ENCODE measurements around the gene ZNF653. TPM values are rescaled to one million over a fixed set of nuclear protein-coding genes. Genes with fewer than 3 reads are reported as not detected.

ZNF653 gene
- total and polyA plus RNA-seq, 2 donors (not counting 1 experiment from before 2014, with no cell fraction given) = 24.2 to 26.2 TPM

- H3K4me3 Mint-ChIP-seq = no peak overlapping the region
- Histone ChIP-seq H3K79me2 (ENCODE audit: control insufficient read depth, insufficient read depth, low read length) (no peaks in the 10 kb centered on the region), H3K36me3 (replicated peaks in 1 of 2; ENCODE audit: control extremely low read depth in 1 of 2, control insufficient read depth in 1 of 2, extremely low read depth in 1 of 2, insufficient read depth in 2 of 2, low read length in 1 of 2) (peaks cover 0 to 22% of the 10 kb centered on the region in 2 experiments), H3K27me3 (replicated peaks in 1 of 4; ENCODE audit: control extremely low read depth in 1 of 4, control insufficient read depth in 3 of 4, insufficient read depth in 4 of 4, low read length in 3 of 4) (no peaks in the 10 kb centered on the region), H3K9me3 (ENCODE audit: control extremely low read depth in 1 of 3, control insufficient read depth in 2 of 3, insufficient read depth in 1 of 3, low read length in 2 of 3) (no peaks in the 10 kb centered on the region), H3K27ac (ENCODE audit: low read length in 2 of 2) (no peak overlapping the region), H4K20me1 (ENCODE audit: control insufficient read depth, insufficient read depth, low read length, poor library complexity, severe bottlenecking) (no peaks in the 10 kb centered on the region), H2AFZ (ENCODE audit: insufficient read depth, low read depth, low read length, poor library complexity, severe bottlenecking) (no peak overlapping the region), H3K9ac (ENCODE audit: low read length) (no peak overlapping the region), H3K4me3 (ENCODE audit: control extremely low read depth in 1 of 5, extremely low read depth in 1 of 5, insufficient read depth in 1 of 5, low read depth in 2 of 5, low read length in 4 of 5) (no peak overlapping the region), H3K4me2 (replicated peaks; ENCODE audit: low read depth, low read length, poor library complexity, severe bottlenecking) (no peak overlapping the region), H3K4me1 (ENCODE audit: control insufficient read depth in 2 of 2, insufficient read depth in 2 of 2, low read length in 2 of 2) (no peaks in the 10 kb centered on the region)
- WGBS (ENCODE audit: insufficient coverage) = 96% methylated on average over 22 of the region's 22 CpGs
- ChIA-PET CTCF (interaction anchor here (0.5 to 0.6 kb wide), 2 partner anchors 70 to 117 kb away, joined by 5 to 6 read pairs; no protein-coding TSS in a partner anchor), POLR2A (no interaction called here)
- ATAC-seq (ENCODE audit: low read depth) = no peak
- no peaks in the 10 kb centered on the region for H3K9me3 Mint-ChIP-seq (ENCODE audit: insufficient read depth)
- H3K4me1 Mint-ChIP-seq = no peaks in the 10 kb centered on the region
- no peak overlapping the region for H3K27ac Mint-ChIP-seq
- no peak for DNase-seq
- H3K27me3 Mint-ChIP-seq = no peaks in the 10 kb centered on the region
- no peak for TF ChIP-seq EZH2 (IDR thresholded peaks at IDR 0.05; ENCODE audit: borderline replicate concordance, insufficient read depth, low read depth, low read length, poor library complexity, severe bottlenecking)
- TF ChIP-seq, protein P1, sequence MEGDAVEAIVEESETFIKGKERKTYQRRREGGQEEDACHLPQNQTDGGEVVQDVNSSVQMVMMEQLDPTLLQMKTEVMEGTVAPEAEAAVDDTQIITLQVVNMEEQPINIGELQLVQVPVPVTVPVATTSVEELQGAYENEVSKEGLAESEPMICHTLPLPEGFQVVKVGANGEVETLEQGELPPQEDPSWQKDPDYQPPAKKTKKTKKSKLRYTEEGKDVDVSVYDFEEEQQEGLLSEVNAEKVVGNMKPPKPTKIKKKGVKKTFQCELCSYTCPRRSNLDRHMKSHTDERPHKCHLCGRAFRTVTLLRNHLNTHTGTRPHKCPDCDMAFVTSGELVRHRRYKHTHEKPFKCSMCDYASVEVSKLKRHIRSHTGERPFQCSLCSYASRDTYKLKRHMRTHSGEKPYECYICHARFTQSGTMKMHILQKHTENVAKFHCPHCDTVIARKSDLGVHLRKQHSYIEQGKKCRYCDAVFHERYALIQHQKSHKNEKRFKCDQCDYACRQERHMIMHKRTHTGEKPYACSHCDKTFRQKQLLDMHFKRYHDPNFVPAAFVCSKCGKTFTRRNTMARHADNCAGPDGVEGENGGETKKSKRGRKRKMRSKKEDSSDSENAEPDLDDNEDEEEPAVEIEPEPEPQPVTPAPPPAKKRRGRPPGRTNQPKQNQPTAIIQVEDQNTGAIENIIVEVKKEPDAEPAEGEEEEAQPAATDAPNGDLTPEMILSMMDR (IDR thresholded peaks at IDR 0.05) = no peak
- intact Hi-C loops (cut with micrococcal nuclease) = loop anchor here (1.0 to 2.0 kb wide), 2 partner anchors 65 to 91 kb away; no protein-coding TSS in a partner anchor
These were observed 9.8 kb downstream of the ZNF653 start for GRCh38 chr19:11495885-11496284.

GRCh38 chr19:11495481-11495880, 10.2 kb downstream of the ZNF653 start:
- ChIA-PET CTCF (no interaction called here), POLR2A (no interaction called here)
- H3K27ac Mint-ChIP-seq = no peak overlapping the region
- no peaks in the 10 kb centered on the region for H3K9me3 ChIP-seq (ENCODE audit: control extremely low read depth in 1 of 3, control insufficient read depth in 2 of 3, insufficient read depth in 1 of 3, low read length in 2 of 3)
- no peak overlapping the region for H3K27ac ChIP-seq (ENCODE audit: low read length in 2 of 2)
- ATAC-seq (ENCODE audit: low read depth) (no peak), DNase-seq (no peak)
- TF ChIP-seq, protein P1 (IDR thresholded peaks at IDR 0.05) = no peak
- no peak for TF ChIP-seq EZH2 (IDR thresholded peaks at IDR 0.05; ENCODE audit: borderline replicate concordance, insufficient read depth, low read depth, low read length, poor library complexity, severe bottlenecking)
- no peak overlapping the region for H2AFZ ChIP-seq (ENCODE audit: insufficient read depth, low read depth, low read length, poor library complexity, severe bottlenecking)
- no peaks in the 10 kb centered on the region for H3K9me3 Mint-ChIP-seq (ENCODE audit: insufficient read depth)
- H3K9ac ChIP-seq (ENCODE audit: low read length) = no peak overlapping the region
- H4K20me1 ChIP-seq (ENCODE audit: control insufficient read depth, insufficient read depth, low read length, poor library complexity, severe bottlenecking) = no peaks in the 10 kb centered on the region
- intact Hi-C loops (cut with micrococcal nuclease) = no loop called here
- H3K36me3 ChIP-seq (replicated peaks in 1 of 2; ENCODE audit: control extremely low read depth in 1 of 2, control insufficient read depth in 1 of 2, extremely low read depth in 1 of 2, insufficient read depth in 2 of 2, low read length in 1 of 2) = peaks cover 0 to 24% of the 10 kb centered on the region in 2 experiments
- no peaks in the 10 kb centered on the region for H3K4me1 Mint-ChIP-seq
- H3K79me2 ChIP-seq (ENCODE audit: control insufficient read depth, insufficient read depth, low read length) = no peaks in the 10 kb centered on the region
- 98% methylated on average over 10 of the region's 10 CpGs for WGBS (ENCODE audit: insufficient coverage)
- H3K27me3 ChIP-seq (replicated peaks in 1 of 4; ENCODE audit: control extremely low read depth in 1 of 4, control insufficient read depth in 3 of 4, insufficient read depth in 4 of 4, low read length in 3 of 4) = no peaks in the 10 kb centered on the region
- H3K27me3 Mint-ChIP-seq = no peaks in the 10 kb centered on the region
- no peak overlapping the region for H3K4me2 ChIP-seq (replicated peaks; ENCODE audit: low read depth, low read length, poor library complexity, severe bottlenecking)
- H3K4me3 ChIP-seq (ENCODE audit: control extremely low read depth in 1 of 5, extremely low read depth in 1 of 5, insufficient read depth in 1 of 5, low read depth in 2 of 5, low read length in 4 of 5) = no peak overlapping the region
- no peaks in the 10 kb centered on the region for H3K4me1 ChIP-seq (ENCODE audit: control insufficient read depth in 2 of 2, insufficient read depth in 2 of 2, low read length in 2 of 2)
- no peak overlapping the region for H3K4me3 Mint-ChIP-seq
